ENCODE measurements around the gene BSND. TPM values are rescaled to one million over a fixed set of nuclear protein-coding genes. Genes with fewer than 3 reads are reported as not detected.

BSND gene
- total RNA-seq, 1 experiment from 2014 or later = 0.17 TPM

- Histone ChIP-seq H4K5ac (ENCODE audit: insufficient read length, low read depth, low read length) (no peak overlapping the region), H3K9ac (ENCODE audit: extremely low read depth, insufficient read length, low read length) (no peak overlapping the region), H3K79me2 (ENCODE audit: insufficient read depth, low read length) (no peaks in the 10 kb centered on the region), H2BK5ac (ENCODE audit: insufficient read length, low read length) (no peak overlapping the region), H2BK120ac (ENCODE audit: low read depth, low read length, poor library complexity, severe bottlenecking) (no peak overlapping the region), H4K91ac (ENCODE audit: insufficient read length, low read depth, low read length) (no peak overlapping the region), H3K23ac (ENCODE audit: insufficient read length, low read depth, low read length) (no peak overlapping the region), H3K4me2 (ENCODE audit: insufficient read depth, insufficient read length, low read length) (no peak overlapping the region), H3K18ac (ENCODE audit: insufficient read length, low read depth, low read length) (no peak overlapping the region), H3K9me3 (ENCODE audit: control insufficient read depth, low read depth, low read length) (no peaks in the 10 kb centered on the region), H2BK15ac (ENCODE audit: low read depth, low read length) (no peak overlapping the region), H3K4me1 (ENCODE audit: insufficient read depth, low read length) (no peaks in the 10 kb centered on the region), H3K79me1 (ENCODE audit: insufficient read depth, low read depth, low read length, poor library complexity, severe bottlenecking) (no peaks in the 10 kb centered on the region), H4K20me1 (ENCODE audit: control insufficient read depth, insufficient read depth, insufficient read length) (no peaks in the 10 kb centered on the region), H2AFZ (ENCODE audit: low read length) (no peak overlapping the region), H2BK20ac (ENCODE audit: low read depth, low read length, poor library complexity, severe bottlenecking) (no peak overlapping the region), H3K27me3 (ENCODE audit: insufficient read depth, low read length) (no peaks in the 10 kb centered on the region), H3K56ac (ENCODE audit: insufficient read length, low read depth, low read length) (no peak overlapping the region), H2BK12ac (ENCODE audit: insufficient read length, low read depth, low read length) (no peak overlapping the region), H3K27ac (ENCODE audit: insufficient read length, low read depth, low read length) (no peak overlapping the region), H4K8ac (replicated peaks; ENCODE audit: insufficient read length, low read depth, low read length) (no peak overlapping the region), H2AK5ac (ENCODE audit: insufficient read length, low read length) (no peak overlapping the region), H3T11ph (ENCODE audit: low read length) (no peak overlapping the region), H3K14ac (ENCODE audit: insufficient read depth, low read length) (no peak overlapping the region), H3K4ac (ENCODE audit: low read depth, low read length) (no peak overlapping the region), H3K23me2 (ENCODE audit: insufficient read length, low read depth, low read length, poor library complexity, severe bottlenecking) (no peaks in the 10 kb centered on the region)
- Mint-ChIP-seq H3K9me3 (no peaks in the 10 kb centered on the region; a peak in 1 of 5 replicates), H3K27me3 (ENCODE audit: low read depth) (peaks cover 7% of the 10 kb centered on the region), H3K36me3 (ENCODE audit: insufficient read depth in 1 of 3, low read depth in 3 of 3) (no peaks in the 10 kb centered on the region; a peak in 1 of 7 replicates), H3K4me1 (peaks cover 16 to 31% of the 10 kb centered on the region in 2 experiments), H3K27ac (no peak overlapping the region), H3K4me3 (no peak overlapping the region)
- TF ChIP-seq CTCF (conservative IDR thresholded peaks at IDR 0.05) = no peak
- no peak for DNase-seq
- WGBS (ENCODE audit: extremely low coverage, insufficient read length, low lambda C conversion rate) = no CpG with 5 or more reads among the region's 5 CpGs
Measured at GRCh38 chr1:54970901-54971300, 27.8 kb upstream of the BSND start.
